Spleen (tissue), 7 donors: ENCODE measurements around the gene ORMDL2.

Experiments
- CTCF ChIP-seq, 11 experiments: fragments of 200-600 bp in 7 of 11; fragments of 450-650 bp in 4 of 11; sonication (generic) in 4 of 11; IDR thresholded peaks in 8 of 11; conservative IDR thresholded peaks in 3 of 11; 1 replicate in 7 of 11; 2 replicates in 4 of 11; pipeline versions ENCODE4 v1.4.0 to v1.8.0; 2016 to 2021; ENCODE audit warnings: antibody characterized with exemption in 11 of 11, inconsistent platforms in 4 of 11, mild to moderate bottlenecking in 1 of 11
- POLR2A ChIP-seq, 3 donors: fragments of 450-650 bp; IDR thresholded peaks; one replicate each; pipeline ENCODE4 v1.5.1; 2017; ENCODE audit warnings: antibody characterized with exemption in 3 of 3, mild to moderate bottlenecking in 1 of 3
- POLR2AphosphoS5 ChIP-seq, 3 donors: sonication (generic); formaldehyde crosslinking; IDR thresholded peaks; one replicate each; pipeline ENCODE4 v1.5.1; 2017; ENCODE audit warnings: antibody characterized with exemption in 3 of 3
- donor health status: DM: no; HTN: no; CAD: no; lungs with moderate emphysema.
- donor health status: DM: no; HTN: no; CAD: no.
- donor health status: DM: no; HTN: no; CAD: no.

GRCh38 chr12:55797068-55797467, 20.8 kb upstream of the ORMDL2 start:
- peak in 7 of 11 experiments; percentile 16 to 50 (median 39) for TF ChIP-seq CTCF (IDR thresholded peaks at IDR 0.05 in 8 of 11, conservative IDR thresholded peaks at IDR 0.05 in 3 of 11)
- TF ChIP-seq POLR2AphosphoS5 (IDR thresholded peaks at IDR 0.05), result no peak
- TF ChIP-seq POLR2A (IDR thresholded peaks at IDR 0.05), result no peak
